OCI-LY3 (cell line): ENCODE measurements around the gene TUFT1.
"Not testable (repeated sequence)": the region's sequence is repeated elsewhere in the genome, so short reads cannot be mapped to it uniquely, and the experiment has no call there.

ENCODE experiments used
- H2AFZ ChIP-seq: fragments of 200-600, 300-600 bp; shearing (Covaris generic); 2 replicates; pipeline ENCODE4 v1.6.0; 2014; ENCODE audit warnings: antibody characterized with exemption, low read depth, low read length
- H3K27ac ChIP-seq: fragments of 200-600, 300-600 bp; sonication (generic); 2 replicates; pipeline ENCODE4 v1.5.1; 2014; ENCODE audit warnings: mild to moderate bottlenecking, low read length, moderate library complexity, mixed read lengths
- H3K27me3 ChIP-seq: fragments of 200-600, 300-600 bp; sonication (generic); 2 replicates; pipeline ENCODE4 v1.6.1; 2014; ENCODE audit warnings: low read depth, low read length, mixed read lengths
- H3K36me3 ChIP-seq: fragments of 200-600, 300-600 bp; sonication (generic); replicated peaks from 2 replicates; pipeline ENCODE3; 2014; ENCODE audit warnings: low read depth, low read length, mixed read lengths
- H3K4me1 ChIP-seq: fragments of 300-600, 200-600 bp; sonication (generic); 2 replicates; pipeline ENCODE4 v1.6.1; 2014; ENCODE audit warnings: low read length, mixed read lengths
- H3K4me2 ChIP-seq: fragments of 200-600, 300-600 bp; sonication (generic); 2 replicates; pipeline ENCODE4 v1.6.1; 2014; ENCODE audit warnings: low read length, mixed read lengths
- H3K4me3 ChIP-seq: fragments of 300-600, 200-600 bp; sonication (generic); 2 replicates; pipeline ENCODE4 v1.5.1; 2014; ENCODE audit warnings: antibody characterized with exemption, mild to moderate bottlenecking, low read length, moderate library complexity
- H3K79me2 ChIP-seq: fragments of 300-600, 200-600 bp; shearing (Covaris generic); 2 replicates; pipeline ENCODE4 v1.6.1; 2014; ENCODE audit warnings: mild to moderate bottlenecking, low read length, mixed read lengths
- H3K9ac ChIP-seq: fragments of 300-600, 200-600 bp; shearing (Covaris generic); 2 replicates; pipeline ENCODE4 v1.6.0; 2014; ENCODE audit warnings: mild to moderate bottlenecking, low read length, moderate library complexity
- H3K9me3 ChIP-seq: fragments of 200-600, 300-600 bp; shearing (Covaris generic); 2 replicates; pipeline ENCODE4 v1.6.1; 2014; ENCODE audit warnings: low read length, mixed read lengths; ENCODE audit not compliant: insufficient read depth
- H4K20me1 ChIP-seq: fragments of 200-600, 300-600 bp; sonication (generic); 2 replicates; pipeline ENCODE4 v1.6.1; 2016; ENCODE audit warnings: low read length, mixed read lengths; ENCODE audit not compliant: insufficient read depth
- CTCF ChIP-seq: fragments of 200-600, 300-600 bp; sonication (generic); IDR thresholded peaks from 2 replicates; pipeline ENCODE4 v1.5.1; 2014; ENCODE audit warnings: antibody characterized with exemption, low read length, low read depth
- EZH2phosphoT487 ChIP-seq: fragments of 200-600 bp; shearing (Covaris generic); IDR thresholded peaks from 2 replicates; pipeline ENCODE4 v1.6.1; 2018; ENCODE audit warnings: antibody characterized with exemption, mixed run types, low read depth

Gene TUFT1

DNA sequence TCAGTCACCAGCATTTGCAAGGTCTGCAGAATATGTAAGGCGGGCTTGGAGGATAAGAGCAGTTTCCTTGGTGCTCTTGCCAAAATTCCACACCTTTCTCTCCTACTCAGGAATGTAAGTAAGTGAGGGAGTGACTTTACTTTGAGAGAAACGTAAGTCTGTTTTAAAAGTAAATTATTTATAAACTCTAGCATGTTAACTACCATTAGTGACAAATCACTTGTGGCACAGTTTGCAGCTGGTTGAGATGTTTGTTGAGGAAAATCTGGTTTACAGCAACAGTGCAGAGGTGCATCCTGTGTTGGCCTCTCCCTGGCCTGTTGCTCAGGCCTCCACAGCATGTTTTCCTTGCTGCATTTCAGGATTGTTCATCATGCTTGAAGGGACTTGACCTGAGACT lies 20.4 kb upstream of the TUFT1 start:
- Histone ChIP-seq H3K9ac (no peak overlapping the region), H3K27ac (no peak overlapping the region), H3K4me3 (no peak overlapping the region), H3K9me3 (no peaks in the 10 kb centered on the region), H3K4me2 (no peak overlapping the region), H3K79me2 (no peaks in the 10 kb centered on the region), H3K27me3 (no peaks in the 10 kb centered on the region), H4K20me1 (no peaks in the 10 kb centered on the region), H2AFZ (no peak overlapping the region), H3K4me1 (no peaks in the 10 kb centered on the region), H3K36me3 (no peaks in the 10 kb centered on the region)
- TF ChIP-seq CTCF (no peak), EZH2phosphoT487 (no peak)

GRCh38 chr1:151520359-151520758 lies 19.8 kb upstream of the TUFT1 start:
- Histone ChIP-seq H3K36me3 (no peaks in the 10 kb centered on the region), H3K4me3 (no peak overlapping the region), H3K9me3 (no peaks in the 10 kb centered on the region), H4K20me1 (no peaks in the 10 kb centered on the region), H2AFZ (no peak overlapping the region), H3K27ac (no peak overlapping the region), H3K9ac (no peak overlapping the region), H3K4me2 (no peak overlapping the region), H3K79me2 (no peaks in the 10 kb centered on the region), H3K4me1 (no peaks in the 10 kb centered on the region), H3K27me3 (no peaks in the 10 kb centered on the region)
- TF ChIP-seq CTCF (peak; percentile 41), EZH2phosphoT487 (no peak)

- not testable (repeated sequence) for H3K4me3 ChIP-seq, H3K4me2 ChIP-seq, H3K27ac ChIP-seq, H3K27me3 ChIP-seq, H3K36me3 ChIP-seq, H2AFZ ChIP-seq, H3K9ac ChIP-seq, H3K4me1 ChIP-seq, H4K20me1 ChIP-seq, H3K79me2 ChIP-seq, H3K9me3 ChIP-seq
These were observed 17.7 kb upstream of the TUFT1 start for GRCh38 chr1:151522427-151522826.

DNA sequence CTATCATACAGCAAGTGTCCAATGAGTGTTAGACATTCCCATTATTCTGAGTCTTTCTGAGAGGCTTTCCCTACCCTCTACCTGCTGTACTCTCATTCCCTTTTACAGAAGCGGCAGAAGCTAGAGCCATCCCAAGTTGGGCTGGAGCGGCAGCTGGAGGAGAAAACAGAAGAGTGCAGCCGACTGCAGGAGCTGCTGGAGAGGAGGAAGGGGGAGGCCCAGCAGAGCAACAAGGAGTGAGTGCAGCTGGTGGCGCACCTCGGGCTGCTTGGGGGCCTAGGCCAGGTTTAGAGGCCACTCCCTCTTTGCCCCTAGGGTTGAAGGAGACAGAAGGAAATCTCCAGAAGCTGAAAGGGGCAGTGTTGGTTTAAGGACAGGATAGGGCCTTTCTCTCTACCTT lies 16.8 kb upstream of the TUFT1 start:
- H2AFZ ChIP-seq = no peak overlapping the region
- no peaks in the 10 kb centered on the region for H4K20me1 ChIP-seq
- no peaks in the 10 kb centered on the region for H3K9me3 ChIP-seq
- no peaks in the 10 kb centered on the region for H3K36me3 ChIP-seq
- H3K9ac ChIP-seq = no peak overlapping the region
- H3K27me3 ChIP-seq = no peaks in the 10 kb centered on the region
- H3K4me1 ChIP-seq = no peaks in the 10 kb centered on the region
- H3K79me2 ChIP-seq = no peaks in the 10 kb centered on the region
- no peak overlapping the region for H3K27ac ChIP-seq
- H3K4me2 ChIP-seq = no peak overlapping the region
- H3K4me3 ChIP-seq = no peak overlapping the region
- TF ChIP-seq CTCF (no peak), EZH2phosphoT487 (no peak)

GRCh38 chr1:151524736-151525135 lies 15.4 kb upstream of the TUFT1 start:
- Histone ChIP-seq H3K36me3 (no peaks in the 10 kb centered on the region), H3K27ac (no peak overlapping the region), H3K4me3 (no peak overlapping the region), H3K9ac (no peak overlapping the region), H2AFZ (no peak overlapping the region), H4K20me1 (no peaks in the 10 kb centered on the region), H3K79me2 (no peaks in the 10 kb centered on the region), H3K27me3 (no peaks in the 10 kb centered on the region), H3K4me1 (no peaks in the 10 kb centered on the region), H3K9me3 (no peaks in the 10 kb centered on the region), H3K4me2 (no peak overlapping the region)
- TF ChIP-seq EZH2phosphoT487 (no peak), CTCF (no peak)
